Astrocyte of the cerebellum (primary cell): ENCODE data around the gene ZNF891.

Experiments
- DNase-seq: peaks from one replicate; pipeline ENCODE4 v3.0.0-alpha.2; 2011; ENCODE audit warnings: low read depth
- H3K4me3 ChIP-seq: 2 replicates; pipeline ENCODE4 v1.5.1; 2011; ENCODE audit warnings: mild to moderate bottlenecking, low read depth, low read length, moderate library complexity
- CTCF ChIP-seq: IDR thresholded peaks from 2 replicates; pipeline ENCODE4 v1.5.1; 2012; ENCODE audit warnings: low read length, low read depth, moderate library complexity, mild to moderate bottlenecking; ENCODE audit errors: missing control alignments
- in situ Hi-C: cut with HindIII; loops from 2 replicates; pipeline ENCODE4 v1.10.0; 2017; ENCODE audit warnings: low sequenced_read_pairs

ZNF891 gene

GRCh38 chr12:133135747-133136146 is 5.7 kb upstream of the ZNF891 start:
- no peak overlapping the region for H3K4me3 ChIP-seq
- in situ Hi-C loops, result no loop called here
- no peak for TF ChIP-seq CTCF
- no peak for DNase-seq

- in situ Hi-C loops, result no loop called here
- H3K4me3 ChIP-seq, result peak overlapping the region; percentile 87
- no peak for TF ChIP-seq CTCF
- no peak for DNase-seq
Measured at GRCh38 chr12:133130808-133131128, 694 bp upstream of the ZNF891 start.

GRCh38 chr12:133129368-133130037 is 571 bp downstream of the ZNF891 start:
- in situ Hi-C loops, result no loop called here
- peak overlapping the region; percentile 87 for H3K4me3 ChIP-seq
- no peak for DNase-seq
- TF ChIP-seq CTCF, result no peak

- in situ Hi-C loops, result no loop called here
- no peak overlapping the region for H3K4me3 ChIP-seq
- DNase-seq, result no peak
- TF ChIP-seq CTCF, result no peak
Measured at GRCh38 chr12:133124674-133125073, 5.4 kb downstream of the ZNF891 start.

GRCh38 chr12:133120385-133121191 is 9.5 kb downstream of the ZNF891 start:
- no peak for TF ChIP-seq CTCF
- in situ Hi-C loops, result no loop called here
- no peak overlapping the region for H3K4me3 ChIP-seq
- no peak for DNase-seq

GRCh38 chr12:133108150-133108549 is 21.9 kb downstream of the ZNF891 start:
- no peak for TF ChIP-seq CTCF
- in situ Hi-C loops, result loop anchor here (5.0 kb wide), 1 partner anchor 69 kb away; no protein-coding TSS in a partner anchor
- H3K4me3 ChIP-seq, result no peak overlapping the region
- DNase-seq, result no peak
